Measurements from ENCODE around the gene SERPINE1. TPM values are rescaled to one million over a fixed set of nuclear protein-coding genes. Genes with fewer than 3 reads are reported as not detected.

Gene SERPINE1
- total and polyA plus RNA-seq, 2 experiments from 2014 or later: 0.97 to 1.2 TPM

DNA sequence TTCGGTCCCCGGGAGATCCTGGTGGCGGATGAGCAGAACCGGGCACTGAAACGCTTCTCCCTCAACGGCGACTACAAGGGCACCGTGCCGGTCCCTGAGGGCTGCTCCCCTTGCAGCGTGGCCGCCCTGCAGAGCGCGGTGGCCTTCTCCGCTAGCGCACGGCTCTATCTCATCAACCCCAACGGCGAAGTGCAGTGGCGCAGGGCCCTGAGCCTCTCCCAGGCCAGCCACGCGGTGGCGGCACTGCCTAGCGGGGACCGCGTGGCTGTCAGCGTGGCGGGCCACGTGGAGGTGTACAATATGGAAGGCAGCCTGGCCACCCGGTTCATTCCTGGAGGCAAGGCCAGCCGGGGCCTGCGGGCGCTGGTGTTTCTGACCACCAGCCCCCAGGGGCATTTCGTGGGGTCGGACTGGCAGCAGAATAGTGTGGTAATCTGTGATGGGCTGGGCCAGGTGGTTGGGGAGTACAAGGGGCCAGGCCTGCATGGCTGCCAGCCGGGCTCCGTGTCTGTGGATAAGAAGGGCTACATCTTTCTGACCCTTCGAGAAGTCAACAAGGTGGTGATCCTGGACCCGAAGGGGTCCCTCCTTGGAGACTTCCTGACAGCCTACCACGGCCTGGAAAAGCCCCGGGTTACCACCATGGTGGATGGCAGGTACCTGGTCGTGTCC lies 37.9 kb upstream of the SERPINE1 start:
- Histone ChIP-seq H3K9me2 (ENCODE audit: insufficient read depth) (no peaks in the 10 kb centered on the region), H3K36me3 (ENCODE audit: insufficient read depth) (no peaks in the 10 kb centered on the region)
- H3K27me3 Mint-ChIP-seq (ENCODE audit: insufficient read depth, low read depth, poor library complexity): peaks cover 7% of the 10 kb centered on the region

More for the DNA sequence above, 37.9 kb upstream of the SERPINE1 start:
- H3K27ac Mint-ChIP-seq: no peak overlapping the region
- DNase-seq (ENCODE audit: low spot score): no peak
- Histone ChIP-seq H3K4me3 (no peak overlapping the region), H3F3A (replicated peaks; ENCODE audit: low read depth) (peaks cover 11% of the 10 kb centered on the region; the same call in 1 of the 2 replicates), H3K27me3 (ENCODE audit: insufficient read depth) (no peaks in the 10 kb centered on the region), H3K27ac (ENCODE audit: low read depth) (no peak overlapping the region), H3K4me1 (ENCODE audit: insufficient read depth) (peaks cover 8% of the 10 kb centered on the region), H3K79me2 (replicated peaks; ENCODE audit: insufficient read depth) (no peaks in the 10 kb centered on the region), H2AFZ (no peak overlapping the region), H4K20me1 (replicated peaks; ENCODE audit: insufficient read depth) (no peaks in the 10 kb centered on the region), H3K4me2 (no peak overlapping the region)
- H3K9me3 Mint-ChIP-seq: peaks cover 22% of the 10 kb centered on the region
- H3K36me3 Mint-ChIP-seq (ENCODE audit: low read depth): peaks cover 43% of the 10 kb centered on the region
- H3K4me1 Mint-ChIP-seq: peaks cover 16% of the 10 kb centered on the region
- TF ChIP-seq POLR2AphosphoS5 (IDR thresholded peaks at IDR 0.05; ENCODE audit: low read depth) (no peak), ZNF462 (CRISPR knock-in tag; IDR thresholded peaks at IDR 0.05) (no peak), CREB1 (CRISPR knock-in tag; IDR thresholded peaks at IDR 0.05; ENCODE audit: low read depth) (no peak), EZH2 (IDR thresholded peaks at IDR 0.05; ENCODE audit: low read depth, unreplicated experiment) (no peak), NANOG (IDR thresholded peaks at IDR 0.05; ENCODE audit: borderline replicate concordance) (no peak), REST (IDR thresholded peaks at IDR 0.05; ENCODE audit: unreplicated experiment) (no peak), JUNB (IDR thresholded peaks at IDR 0.05; ENCODE audit: unreplicated experiment) (no peak), ZNF114 (CRISPR knock-in tag; IDR thresholded peaks at IDR 0.05) (no peak), ETS1 (IDR thresholded peaks at IDR 0.05) (no peak), ZNF331 (CRISPR knock-in tag; IDR thresholded peaks at IDR 0.05; ENCODE audit: low read depth) (no peak)
- no peak for ATAC-seq
- no peak overlapping the region for H3K4me3 Mint-ChIP-seq

All from GM23338 (cell line).